T-cell (primary cell): ENCODE measurements around the gene KRT79. TPM values are rescaled to one million over a fixed set of nuclear protein-coding genes. Genes with fewer than 3 reads are reported as not detected.
A peak's percentile ranks its signal among the peaks of the same experiment; 100 is the strongest.

ENCODE experiments used
- ATAC-seq, 4 experiments: fragments of 200-7000 bp in 3 of 4; fragments of 150-1000 bp in 1 of 4; cut with Tn5 transposase; replicated peaks in 1 of 4; 1 replicate in 3 of 4; 2 replicates in 1 of 4; pipeline ENCODE4 v1.10.0; 2021; ENCODE audit warnings: moderate library complexity in 3 of 4, mild to moderate bottlenecking in 2 of 4, moderate number of reproducible peaks in 1 of 4
- CTCF ChIA-PET, 2 donors: fragments of 300-600 bp; sonication (Branson Sonifier 250); formaldehyde crosslinking; loops; one replicate each; lab custom pipeline; 2022; ENCODE audit warnings: antibody characterized with exemption in 2 of 2; lab: Charles Lee
- POLR2A ChIA-PET, 2 donors: fragments of 300-600 bp; sonication (Branson Sonifier 250); formaldehyde crosslinking; loops; one replicate each; lab custom pipeline; 2022; ENCODE audit warnings: antibody characterized with exemption in 2 of 2; lab: Charles Lee
- DNase-seq, 35 experiments: peaks; one replicate each; pipeline versions ENCODE4 v3.0.0 to v3.0.0-alpha.2; 2013 to 2023
- H3K27ac ChIP-seq: one replicate; pipeline ENCODE4 v1.5.1; 2013; ENCODE audit warnings: low read length
- H3K27me3 ChIP-seq, 2 experiments: replicated peaks in 1 of 2; 1 replicate in 1 of 2; 2 replicates in 1 of 2; pipeline versions ENCODE4 v1.6.1 to v1.7.0; 2013; ENCODE audit warnings: low read length in 1 of 2, mixed read lengths in 1 of 2; ENCODE audit not compliant: control insufficient read depth in 2 of 2, insufficient read depth in 2 of 2; ENCODE audit errors: extremely low read depth in 1 of 2
- H3K36me3 ChIP-seq, 2 donors: 1 replicate in 1 of 2; 2 replicates in 1 of 2; pipeline versions ENCODE4 v1.6.1 to v1.7.0; 2013; ENCODE audit warnings: low read length in 1 of 2; ENCODE audit not compliant: control insufficient read depth in 2 of 2, insufficient read depth in 1 of 2; ENCODE audit errors: extremely low read depth in 1 of 2
- H3K4me1 ChIP-seq, 2 experiments: 1 replicate in 1 of 2; 2 replicates in 1 of 2; pipeline versions ENCODE4 v1.6.1 to v1.7.0; 2013; ENCODE audit warnings: low read length in 2 of 2, mixed read lengths in 1 of 2; ENCODE audit not compliant: insufficient read depth in 2 of 2, control insufficient read depth in 1 of 2; ENCODE audit errors: extremely low read depth in 1 of 2
- H3K4me3 ChIP-seq, 2 donors: 1 replicate in 1 of 2; 2 replicates in 1 of 2; pipeline versions ENCODE4 v1.5.1 to v1.7.0; 2013; ENCODE audit warnings: mild to moderate bottlenecking in 2 of 2, low read length in 1 of 2, moderate library complexity in 1 of 2; ENCODE audit not compliant: control insufficient read depth in 1 of 2; ENCODE audit errors: extremely low read depth in 1 of 2
- H3K9me3 ChIP-seq: 2 replicates; pipeline ENCODE4 v1.7.0; 2013
- H3K27ac Mint-ChIP-seq, 2 donors: one replicate each; pipeline ENCODE4 v1.8.0; 2020 to 2021; ENCODE audit warnings: mild to moderate bottlenecking in 2 of 2, mixed read lengths in 2 of 2
- H3K27me3 Mint-ChIP-seq, 2 donors: one replicate each; pipeline ENCODE4 v1.8.0; 2021 to 2022; ENCODE audit warnings: mixed read lengths in 2 of 2
- H3K36me3 Mint-ChIP-seq: one replicate; pipeline ENCODE4 v1.8.0; 2021; ENCODE audit warnings: mixed read lengths
- H3K4me1 Mint-ChIP-seq, 3 donors: one replicate each; pipeline ENCODE4 v1.8.0; 2020 to 2022; ENCODE audit warnings: mixed read lengths in 3 of 3, mild to moderate bottlenecking in 1 of 3
- H3K4me3 Mint-ChIP-seq, 3 donors: one replicate each; pipeline ENCODE4 v1.8.0; 2020 to 2022; ENCODE audit warnings: mild to moderate bottlenecking in 3 of 3, mixed read lengths in 3 of 3, moderate library complexity in 3 of 3
- H3K9me3 Mint-ChIP-seq, 3 donors: one replicate each; pipeline ENCODE4 v1.8.0; 2020 to 2022; ENCODE audit warnings: mixed read lengths in 3 of 3
- WGBS: methylation state at CpG from one replicate; pipeline ENCODE4 v1.1.5; 2013; ENCODE audit warnings: missing lambda C conversion rate; ENCODE audit not compliant: insufficient coverage; 5-methylcytosine and 5-hydroxymethylcytosine counted together
- total RNA-seq, 35 experiments: library from RNA in 6 of 35; stranded (reverse) in 6 of 35; fragments of 120-200 nt in 1 of 35; gene quantifications; one replicate each; pipeline versions ENCODE4 v1.2.1 to v1.2.4 and lab custom pipeline; 2013 to 2026

The KRT79 gene
- total RNA-seq, 5 donors from 2014 or later (not counting 1 experiment from before 2014, with no cell fraction given): 0.28 TPM; not detected in 4

DNA sequence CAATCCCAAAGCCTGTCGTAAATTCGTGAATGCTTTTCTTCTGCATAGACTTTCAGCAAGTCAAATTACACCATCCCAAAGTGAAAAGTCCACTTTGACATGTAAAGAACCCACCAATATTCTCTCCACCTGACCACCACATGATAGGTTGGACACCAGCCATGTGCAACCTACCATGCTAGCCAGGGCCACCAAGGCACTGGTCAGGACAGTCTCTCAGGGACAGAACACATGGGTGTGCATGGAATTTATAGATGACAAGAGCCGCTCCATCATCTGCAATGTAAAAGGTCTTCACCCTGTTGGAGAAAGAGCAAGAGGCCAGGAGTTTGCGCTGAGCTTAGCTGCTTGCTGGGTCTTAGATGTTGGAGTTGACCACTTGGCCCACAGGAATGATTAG lies 51.6 kb downstream of the KRT79 start:
- peak in 1 of 35 experiments; percentile 7 for DNase-seq
- POLR2A ChIA-PET: interaction anchor here in 1 of 2 donors (0.7 kb wide), 1 partner anchor 149 kb away, joined by 8 read pairs; no protein-coding TSS in a partner anchor
- Histone ChIP-seq H3K9me3 (no peaks in the 10 kb centered on the region), H3K27ac (no peak overlapping the region), H3K36me3 (no peaks in the 10 kb centered on the region), H3K4me3 (no peak overlapping the region), H3K4me1 (no peaks in the 10 kb centered on the region), H3K27me3 (peaks cover 4 to 17% of the 10 kb centered on the region in 2 experiments)
- no peaks in the 10 kb centered on the region for H3K4me1 Mint-ChIP-seq
- ATAC-seq: no peak
- H3K9me3 Mint-ChIP-seq: no peaks in the 10 kb centered on the region
- no peak overlapping the region for H3K4me3 Mint-ChIP-seq
- H3K36me3 Mint-ChIP-seq: no peaks in the 10 kb centered on the region
- CTCF ChIA-PET: no interaction called here
- no peak overlapping the region for H3K27ac Mint-ChIP-seq
- WGBS: 89% methylated on average over 3 of the region's 4 CpGs
- H3K27me3 Mint-ChIP-seq: peaks cover 18% of the 10 kb centered on the region in 2 donors

DNA sequence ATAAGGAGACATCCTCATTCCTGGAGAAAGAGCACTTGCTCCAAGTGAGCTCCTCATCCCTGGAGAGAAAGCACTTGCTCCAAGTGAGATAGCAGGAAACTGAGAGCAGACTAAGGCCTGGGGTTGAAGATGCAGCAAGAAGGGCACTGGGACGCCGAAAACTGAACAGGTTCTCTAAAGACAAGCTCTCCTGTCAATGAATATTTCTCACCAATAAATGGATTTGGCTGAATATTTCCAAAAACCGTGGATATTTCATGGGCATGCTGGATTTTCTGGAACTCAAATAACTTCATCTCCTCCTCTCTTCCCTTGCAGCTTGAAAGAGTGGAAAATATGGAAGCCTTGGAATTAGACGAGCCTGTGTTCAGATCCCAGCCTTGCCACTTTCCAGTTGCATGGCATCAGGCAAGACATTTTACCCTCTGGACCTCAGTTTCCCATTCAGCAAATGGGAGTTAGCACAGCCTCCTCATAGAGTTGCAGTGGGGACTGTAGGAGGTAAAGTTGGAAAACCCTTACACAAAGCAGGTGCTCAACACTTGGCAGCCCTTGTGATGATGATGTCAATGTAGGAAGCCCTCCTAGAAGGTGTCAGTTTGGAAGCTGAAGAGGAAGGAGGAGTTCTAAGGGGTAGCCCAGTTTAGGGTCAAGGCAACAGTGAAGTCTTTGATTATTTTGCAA lies 52.6 kb downstream of the KRT79 start:
- Mint-ChIP-seq H3K36me3 (no peaks in the 10 kb centered on the region), H3K27ac (no peak overlapping the region), H3K4me1 (no peaks in the 10 kb centered on the region), H3K27me3 (peaks cover 18% of the 10 kb centered on the region in 2 donors), H3K4me3 (no peak overlapping the region), H3K9me3 (no peaks in the 10 kb centered on the region)
- H3K4me3 ChIP-seq: no peak overlapping the region
- H3K27me3 ChIP-seq: peaks cover 4 to 20% of the 10 kb centered on the region in 2 experiments
- H3K4me1 ChIP-seq: no peaks in the 10 kb centered on the region
- DNase-seq (no peak), ATAC-seq (no peak)
- no peaks in the 10 kb centered on the region for H3K9me3 ChIP-seq
- no CpG with 5 or more reads among the region's 4 CpGs for WGBS
- H3K27ac ChIP-seq: no peak overlapping the region
- no peaks in the 10 kb centered on the region for H3K36me3 ChIP-seq
- CTCF ChIA-PET: no interaction called here
- POLR2A ChIA-PET: interaction anchor here in 1 of 2 donors (0.5 kb wide), 1 partner anchor 24 kb away, joined by 3 read pairs; no protein-coding TSS in a partner anchor

DNA sequence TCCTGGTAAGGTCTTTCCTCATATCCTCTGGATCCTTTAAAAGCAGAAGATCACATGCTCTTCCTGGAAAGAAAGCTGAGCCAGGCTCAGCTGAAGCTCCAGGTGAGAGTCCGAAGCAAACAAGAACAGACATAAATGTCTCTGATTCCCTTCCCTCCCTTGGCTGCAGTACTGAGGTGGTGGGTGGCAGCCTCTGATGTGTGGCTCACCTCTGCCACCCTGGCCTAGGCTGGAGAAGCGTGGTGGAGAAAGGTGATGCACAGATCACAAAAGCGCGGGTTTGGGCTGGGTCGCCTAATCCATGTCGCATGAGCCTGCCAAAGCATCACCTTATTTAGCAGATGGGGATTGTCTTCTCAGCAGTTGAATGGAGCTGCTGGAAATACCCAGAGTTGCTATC lies 54.2 kb downstream of the KRT79 start:
- Histone ChIP-seq H3K9me3 (no peaks in the 10 kb centered on the region), H3K27ac (no peak overlapping the region), H3K4me3 (no peak overlapping the region), H3K27me3 (peaks cover 4 to 22% of the 10 kb centered on the region in 2 experiments), H3K4me1 (no peaks in the 10 kb centered on the region), H3K36me3 (no peaks in the 10 kb centered on the region)
- H3K27me3 Mint-ChIP-seq: peaks cover 15 to 18% of the 10 kb centered on the region in 2 donors
- CTCF ChIA-PET: no interaction called here
- no peak overlapping the region for H3K27ac Mint-ChIP-seq
- no peaks in the 10 kb centered on the region for H3K9me3 Mint-ChIP-seq
- ATAC-seq (no peak), DNase-seq (no peak)
- H3K4me1 Mint-ChIP-seq: no peaks in the 10 kb centered on the region
- no peaks in the 10 kb centered on the region for H3K36me3 Mint-ChIP-seq
- H3K4me3 Mint-ChIP-seq: no peak overlapping the region
- POLR2A ChIA-PET: no interaction called here
- WGBS: 96% methylated on average over 5 of the region's 6 CpGs

DNA sequence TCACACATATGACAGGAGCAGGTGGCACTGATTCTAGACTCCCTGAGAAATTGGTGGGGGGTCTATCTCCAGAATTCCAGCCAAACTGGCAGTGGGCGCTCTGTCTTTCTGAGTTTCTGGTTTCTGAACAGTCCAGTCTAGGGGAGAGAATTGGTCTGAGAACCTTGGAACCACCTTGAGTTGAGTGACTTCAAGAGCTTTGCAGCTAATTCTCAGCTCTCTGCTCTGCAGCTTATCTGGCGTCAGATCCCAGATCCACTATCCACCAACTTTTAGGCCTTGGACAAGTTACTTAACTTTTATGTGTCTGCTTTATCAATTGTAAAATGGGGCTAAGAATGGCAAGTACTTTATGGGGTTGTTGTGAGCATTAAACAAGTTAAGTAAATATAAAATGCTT lies 55.3 kb downstream of the KRT79 start:
- DNase-seq: no peak
- no peak overlapping the region for H3K27ac Mint-ChIP-seq

DNA sequence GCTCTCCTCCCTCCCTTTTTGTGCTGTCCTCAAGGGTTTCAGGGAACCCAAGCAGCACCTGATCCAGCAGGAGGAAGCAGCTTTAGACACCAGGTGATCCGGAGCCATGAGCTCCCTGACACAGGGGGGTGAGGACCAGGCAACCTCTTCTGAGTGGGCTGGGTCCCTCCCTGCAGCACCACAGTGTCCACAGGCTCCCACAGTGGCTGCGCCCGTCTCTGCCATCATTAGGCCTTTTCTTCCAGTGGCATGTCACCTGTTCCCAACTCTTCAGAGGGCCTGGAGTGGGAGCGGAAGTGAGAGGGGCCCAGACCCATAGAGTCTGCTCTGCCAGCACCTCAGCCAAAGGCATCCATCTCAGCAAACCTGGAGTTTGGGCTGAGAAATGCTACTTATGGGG lies 56.5 kb downstream of the KRT79 start:
- Mint-ChIP-seq H3K36me3 (no peaks in the 10 kb centered on the region), H3K27ac (no peak overlapping the region), H3K27me3 (peaks cover 5 to 11% of the 10 kb centered on the region in 2 donors), H3K4me1 (no peaks in the 10 kb centered on the region), H3K4me3 (no peak overlapping the region), H3K9me3 (no peaks in the 10 kb centered on the region)
- ATAC-seq (no peak), DNase-seq (no peak)
- Histone ChIP-seq H3K4me3 (no peak overlapping the region), H3K36me3 (no peaks in the 10 kb centered on the region), H3K9me3 (no peaks in the 10 kb centered on the region), H3K4me1 (no peaks in the 10 kb centered on the region), H3K27ac (no peak overlapping the region), H3K27me3 (peaks cover 4 to 18% of the 10 kb centered on the region in 2 experiments)
- 67% methylated on average over 1 of the region's 4 CpGs for WGBS
- CTCF ChIA-PET: no interaction called here
- POLR2A ChIA-PET: interaction anchor here in 1 of 2 donors (0.7 kb wide), 1 partner anchor 183 kb away, joined by 3 read pairs; no protein-coding TSS in a partner anchor

More for the DNA sequence above, 55.3 kb downstream of the KRT79 start:
- Histone ChIP-seq H3K27me3 (peaks cover 4 to 18% of the 10 kb centered on the region in 2 experiments), H3K27ac (no peak overlapping the region), H3K4me3 (no peak overlapping the region), H3K36me3 (no peaks in the 10 kb centered on the region), H3K9me3 (no peaks in the 10 kb centered on the region), H3K4me1 (no peaks in the 10 kb centered on the region)
- no peaks in the 10 kb centered on the region for H3K36me3 Mint-ChIP-seq
- ChIA-PET POLR2A (interaction anchor here in 1 of 2 donors (0.5 kb wide), 1 partner anchor 734 kb away, joined by 4 read pairs; no protein-coding TSS in a partner anchor), CTCF (interaction anchor here in 1 of 2 donors (0.5 kb wide), 1 partner anchor 158 kb away, joined by 11 read pairs; no protein-coding TSS in a partner anchor)
- WGBS: 100% methylated on average over 1 of the region's 2 CpGs
- no peak overlapping the region for H3K4me3 Mint-ChIP-seq
- H3K27me3 Mint-ChIP-seq: peaks cover 9 to 16% of the 10 kb centered on the region in 2 donors
- no peaks in the 10 kb centered on the region for H3K4me1 Mint-ChIP-seq
- no peaks in the 10 kb centered on the region for H3K9me3 Mint-ChIP-seq
- ATAC-seq: no peak

DNA sequence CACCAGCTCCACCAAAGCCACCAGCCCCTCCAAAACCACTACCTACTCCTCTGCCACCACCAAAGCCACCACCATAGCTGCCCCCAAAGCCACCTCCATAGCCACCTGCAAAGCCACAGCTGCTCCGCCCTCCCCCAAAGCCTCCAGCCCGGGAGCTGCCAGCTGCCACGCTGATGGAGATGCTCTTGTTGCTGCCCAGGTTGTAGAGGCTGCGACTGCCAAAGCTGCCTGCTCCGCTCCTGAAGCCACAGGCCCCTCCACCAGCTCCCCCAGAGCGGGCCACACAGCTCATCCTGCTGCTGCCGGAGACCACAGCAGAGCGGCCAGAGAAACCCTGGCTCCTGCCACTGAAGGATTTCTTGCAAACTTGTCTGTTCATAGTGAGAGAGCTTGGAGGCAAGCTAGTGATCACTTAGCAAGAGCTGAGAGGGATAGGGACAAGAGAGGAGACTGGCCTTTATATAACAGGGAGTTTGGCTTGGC lies 57.2 kb downstream of the KRT79 start, which contains the start of gene KRT76:
Gene KRT76, minus strand, starts transcription at position 433 of the 483 bp plus-strand sequence. Its CDS starts 54 bp downstream, at position 379.
- Mint-ChIP-seq H3K27ac (no peak within 1 kb of the TSS), H3K9me3 (no peaks in the 10 kb centered on the region), H3K4me3 (no peak within 1 kb of the TSS), H3K36me3 (no peaks in the 10 kb centered on the region), H3K27me3 (peaks cover 5 to 8% of the 10 kb centered on the region in 2 donors), H3K4me1 (no peaks in the 10 kb centered on the region)
- H3K4me3 ChIP-seq: no peak within 1 kb of the TSS
- 80% methylated on average over 6 of the region's 8 CpGs for WGBS
- H3K36me3 ChIP-seq: no peaks in the 10 kb centered on the region
- no peak within 1 kb of the TSS for H3K27ac ChIP-seq
- POLR2A ChIA-PET: no interaction called here
- ATAC-seq: no peak
- no peaks in the 10 kb centered on the region for H3K9me3 ChIP-seq
- CTCF ChIA-PET: no interaction called here
- no peaks in the 10 kb centered on the region for H3K4me1 ChIP-seq
- no peak for DNase-seq
- H3K27me3 ChIP-seq: peaks cover 4 to 18% of the 10 kb centered on the region in 2 experiments
